DND-41 (cell line): ENCODE data around the gene EHD1.

Source experiments
- ATAC-seq: fragments of 200-7000 bp; cut with Tn5 transposase; 3 replicates; pipeline ENCODE4 v1.9.1; 2021; ENCODE audit warnings: low read depth; ENCODE audit not compliant: insufficient read depth
- DNase-seq: peaks from one replicate; pipeline ENCODE4 v3.0.0-alpha.2; 2020
- H2AFZ ChIP-seq: 2 replicates; pipeline ENCODE4 v1.6.0; 2012; ENCODE audit warnings: low read depth, low read length
- H3K27ac ChIP-seq: 2 replicates; pipeline ENCODE4 v1.5.1; 2012; ENCODE audit warnings: low read length, inconsistent platforms
- H3K27me3 ChIP-seq: fragments of 200-600 bp; sonication (generic); 2 replicates; pipeline ENCODE4 v1.6.0; 2012; ENCODE audit warnings: low read length, mild to moderate bottlenecking, inconsistent platforms; ENCODE audit not compliant: insufficient read depth, poor library complexity
- H3K36me3 ChIP-seq: 2 replicates; pipeline ENCODE4 v1.5.1; 2012; ENCODE audit warnings: low read length, inconsistent platforms; ENCODE audit not compliant: insufficient read depth
- H3K4me1 ChIP-seq: 2 replicates; pipeline ENCODE4 v1.5.1; 2012; ENCODE audit warnings: mild to moderate bottlenecking, low read length; ENCODE audit not compliant: insufficient read depth
- H3K4me2 ChIP-seq: 2 replicates; pipeline ENCODE4 v1.6.0; 2012; ENCODE audit warnings: mild to moderate bottlenecking, moderate library complexity, low read length, inconsistent platforms; ENCODE audit not compliant: insufficient read depth
- H3K4me3 ChIP-seq, 2 experiments: fragments of 200-600 bp in 1 of 2; shearing (Covaris generic) in 1 of 2; 2 replicates each; pipeline ENCODE4 v1.5.1; 2012 to 2016; ENCODE audit warnings: inconsistent platforms in 2 of 2, low read length in 2 of 2, mild to moderate bottlenecking in 2 of 2, low read depth in 1 of 2, moderate library complexity in 1 of 2
- H3K79me2 ChIP-seq: 2 replicates; pipeline ENCODE4 v1.6.0; 2012; ENCODE audit warnings: low read length, inconsistent platforms; ENCODE audit not compliant: insufficient read depth
- H3K9ac ChIP-seq: 2 replicates; pipeline ENCODE4 v1.6.0; 2012; ENCODE audit warnings: low read depth, mild to moderate bottlenecking, inconsistent platforms, low read length, moderate library complexity
- H3K9me3 ChIP-seq: 2 replicates; pipeline ENCODE4 v1.5.1; 2012; ENCODE audit warnings: low read length, moderate library complexity, mild to moderate bottlenecking, inconsistent platforms; ENCODE audit not compliant: insufficient read depth, severe bottlenecking
- H4K20me1 ChIP-seq: 2 replicates; pipeline ENCODE4 v1.6.0; 2012; ENCODE audit warnings: low read length; ENCODE audit not compliant: insufficient read depth
- CTCF ChIP-seq: IDR thresholded peaks from 2 replicates; pipeline ENCODE4 v1.5.1; 2012; ENCODE audit warnings: borderline replicate concordance, low read length, moderate library complexity, mild to moderate bottlenecking; ENCODE audit not compliant: poor library complexity, severe bottlenecking; ENCODE audit errors: extremely low read depth
- EZH2 ChIP-seq: IDR thresholded peaks from 3 replicates; pipeline ENCODE4 v1.6.1; 2012; ENCODE audit warnings: borderline replicate concordance, low read depth, mild to moderate bottlenecking, moderate library complexity, low read length, inconsistent platforms; ENCODE audit not compliant: severe bottlenecking

The EHD1 gene

DNA sequence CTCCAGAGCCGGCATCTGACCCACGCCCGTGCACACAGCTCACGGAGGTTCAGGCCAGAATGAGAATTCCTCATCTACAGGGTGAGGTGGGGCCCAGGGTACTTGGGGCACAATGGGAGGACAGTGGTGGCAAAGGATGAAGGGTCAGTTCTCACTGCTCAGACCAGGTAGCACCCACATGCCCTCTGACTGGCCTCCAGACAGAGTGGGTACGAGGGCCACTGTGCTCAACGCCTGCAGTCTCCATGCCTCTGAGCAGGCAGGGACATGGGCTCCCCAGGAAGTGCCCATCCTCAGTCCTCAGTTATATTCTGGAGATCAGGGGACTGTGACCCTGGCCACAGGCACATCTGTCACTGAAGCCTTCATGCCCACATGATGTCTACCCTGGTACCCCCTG is 20.9 kb downstream of the EHD1 start:
- Histone ChIP-seq H3K27ac (peak overlapping the region; percentile 46; the same call in 1 of the 2 replicates), H3K4me1 (peaks cover 47% of the 10 kb centered on the region), H4K20me1 (no peaks in the 10 kb centered on the region), H3K9me3 (no peaks in the 10 kb centered on the region), H3K79me2 (peaks cover 16% of the 10 kb centered on the region), H2AFZ (no peak overlapping the region), H3K27me3 (no peaks in the 10 kb centered on the region), H3K36me3 (peaks cover 47% of the 10 kb centered on the region), H3K4me2 (no peak overlapping the region), H3K4me3 (no peak overlapping the region), H3K9ac (no peak overlapping the region)
- ATAC-seq (no peak), DNase-seq (no peak)
- TF ChIP-seq CTCF (no peak), EZH2 (no peak)

GRCh38 chr11:64856382-64857227 is 21.8 kb downstream of the EHD1 start:
- Histone ChIP-seq H3K36me3 (peaks cover 48% of the 10 kb centered on the region), H2AFZ (no peak overlapping the region), H3K9me3 (no peaks in the 10 kb centered on the region), H3K4me2 (no peak overlapping the region), H3K9ac (no peak overlapping the region), H3K4me3 (no peak overlapping the region), H3K27ac (peak overlapping the region; percentile 34; the same call in 1 of the 2 replicates), H3K27me3 (no peaks in the 10 kb centered on the region), H3K79me2 (peaks cover 9% of the 10 kb centered on the region), H4K20me1 (no peaks in the 10 kb centered on the region), H3K4me1 (peaks cover 38% of the 10 kb centered on the region)
- DNase-seq, result no peak
- TF ChIP-seq EZH2 (no peak), CTCF (no peak)
- ATAC-seq, result no peak

DNA sequence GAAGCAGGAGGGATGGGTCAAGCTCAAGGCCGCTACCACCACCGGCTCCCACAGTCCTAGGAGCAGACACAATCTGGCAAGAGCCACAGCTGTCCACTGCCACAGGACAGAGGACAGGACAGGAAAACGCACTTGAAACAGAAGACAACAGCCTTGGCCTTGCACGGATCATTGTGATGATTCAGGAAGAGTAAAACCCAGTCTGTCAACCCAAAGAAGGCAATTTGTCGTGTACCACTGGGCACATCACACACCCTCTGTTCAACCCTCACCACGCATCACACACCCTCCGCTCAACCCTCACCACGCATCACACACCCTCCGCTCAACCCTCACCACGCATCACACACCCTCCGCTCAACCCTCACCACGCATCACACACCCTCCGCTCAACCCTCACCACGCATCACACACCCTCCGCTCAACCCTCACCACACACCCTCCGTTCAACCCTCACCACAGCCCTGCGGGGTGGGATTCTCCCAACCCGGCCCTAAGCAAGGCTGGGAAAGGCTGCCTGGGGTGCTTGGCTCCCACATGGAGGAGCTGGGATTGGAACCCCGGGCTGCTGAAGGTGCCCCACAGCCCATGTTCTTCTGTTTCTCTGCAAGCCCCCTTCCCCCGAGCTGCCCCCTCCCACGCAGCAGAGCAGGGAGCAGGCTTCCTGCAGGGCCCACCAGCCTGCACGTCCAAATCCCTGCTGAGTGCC is 22.7 kb downstream of the EHD1 start:
- H4K20me1 ChIP-seq, result no peaks in the 10 kb centered on the region
- H3K27ac ChIP-seq, result no peak overlapping the region
- 0 out of 2 replicates have a peak, but pooled peaks cover 3% of the 10 kb centered on the region for H3K79me2 ChIP-seq
- no peak overlapping the region for H3K4me3 ChIP-seq
- H3K4me2 ChIP-seq, result no peak overlapping the region
- H3K27me3 ChIP-seq, result no peaks in the 10 kb centered on the region
- peaks cover 48% of the 10 kb centered on the region for H3K36me3 ChIP-seq
- no peak overlapping the region for H3K9ac ChIP-seq
- TF ChIP-seq CTCF, result no peak
- no peak for TF ChIP-seq EZH2
- ATAC-seq, result no peak
- no peaks in the 10 kb centered on the region for H3K9me3 ChIP-seq
- no peak for DNase-seq
- no peak overlapping the region for H2AFZ ChIP-seq
- H3K4me1 ChIP-seq, result peaks cover 31% of the 10 kb centered on the region
